ENCODE results near the gene MPLKIP. TPM values are rescaled to one million over a fixed set of nuclear protein-coding genes. Genes with fewer than 3 reads are reported as not detected.
"Not testable (repeated sequence)": the region's sequence is repeated elsewhere in the genome, so short reads cannot be mapped to it uniquely, and the experiment has no call there.

The MPLKIP gene
- 36.6 and 37.8 TPM in 2 replicates for total RNA-seq (2014; rRNA removed; shearing (Covaris generic))
- polyA plus RNA-seq (2015; cell fraction: cytosol; rRNA removed), result 113 and 146 TPM in 2 replicates
- 33.4 and 59.3 TPM in 2 replicates for polyA plus RNA-seq (2015; cell fraction: nucleus; rRNA removed)

- peak; percentile 89 for DNase-seq (ENCODE audit: low read depth, low spot score)
- in situ Hi-C loops (cut with HindIII; ENCODE audit: low pct_unique_long_range_greater_than_20kb, low sequenced_read_pairs), result no loop called here
Observed at GRCh38 chr7:40134428-40135316, at the start of gene MPLKIP, which contains the start of gene SUGCT. TSS of gene MPLKIP (minus strand) at chr7:40134622. CDS start at chr7:40134567, 55 bp downstream. TSS of gene SUGCT (plus strand) at chr7:40135005.

DNA sequence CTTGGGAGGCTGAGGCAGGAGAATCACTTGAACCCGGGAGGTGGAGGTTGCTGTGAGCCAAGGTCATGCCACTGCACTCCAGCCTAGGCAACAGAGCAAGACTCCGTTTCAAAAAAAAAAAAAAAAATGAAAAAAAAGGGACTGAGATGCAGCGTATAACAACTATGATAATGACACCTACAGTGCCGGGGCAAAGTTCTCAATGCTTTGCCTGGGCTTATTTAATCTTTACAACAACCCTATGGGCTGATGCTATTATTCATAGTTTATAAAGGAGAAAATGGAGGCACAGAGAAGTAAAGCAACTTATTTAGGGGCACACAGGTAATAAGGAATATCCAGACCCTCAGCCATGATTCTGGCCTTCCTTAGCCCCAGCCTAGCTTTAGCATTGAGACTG, 48.0 kb upstream of the MPLKIP start:
- DNase-seq (ENCODE audit: low read depth, low spot score), result no peak
- in situ Hi-C loops (cut with HindIII; ENCODE audit: low pct_unique_long_range_greater_than_20kb, low sequenced_read_pairs), result no loop called here

DNA sequence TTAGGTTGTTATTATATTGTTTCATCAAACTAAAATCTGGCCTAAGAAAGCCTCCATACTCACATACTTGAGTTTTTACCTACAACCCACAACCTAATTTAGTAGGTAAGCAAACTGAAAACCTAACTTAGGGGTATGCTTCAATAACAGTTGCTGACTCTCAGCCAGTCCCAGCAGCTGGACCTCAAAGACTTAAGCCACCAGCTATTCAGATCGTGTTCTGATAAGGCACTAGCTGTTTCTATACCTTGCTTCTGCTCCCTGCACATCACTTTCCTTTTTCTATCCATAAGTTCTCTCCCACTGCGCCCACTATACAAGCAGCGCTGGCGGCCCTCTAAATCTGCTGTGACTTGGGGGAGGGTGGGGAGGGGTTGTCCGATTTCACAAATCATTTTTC, 42.6 kb upstream of the MPLKIP start:
- no peak for DNase-seq (ENCODE audit: low read depth, low spot score)
- in situ Hi-C loops (cut with HindIII; ENCODE audit: low pct_unique_long_range_greater_than_20kb, low sequenced_read_pairs), result no loop called here

GRCh38 chr7:40175725-40176510, 41.5 kb upstream of the MPLKIP start:
- in situ Hi-C loops (cut with HindIII; ENCODE audit: low pct_unique_long_range_greater_than_20kb, low sequenced_read_pairs), result no loop called here
- no peak for DNase-seq (ENCODE audit: low read depth, low spot score)

GRCh38 chr7:40175256-40175655, 40.8 kb upstream of the MPLKIP start:
- DNase-seq (ENCODE audit: low read depth, low spot score); in situ Hi-C loops (cut with HindIII; ENCODE audit: low pct_unique_long_range_greater_than_20kb, low sequenced_read_pairs): not testable (repeated sequence)

DNA sequence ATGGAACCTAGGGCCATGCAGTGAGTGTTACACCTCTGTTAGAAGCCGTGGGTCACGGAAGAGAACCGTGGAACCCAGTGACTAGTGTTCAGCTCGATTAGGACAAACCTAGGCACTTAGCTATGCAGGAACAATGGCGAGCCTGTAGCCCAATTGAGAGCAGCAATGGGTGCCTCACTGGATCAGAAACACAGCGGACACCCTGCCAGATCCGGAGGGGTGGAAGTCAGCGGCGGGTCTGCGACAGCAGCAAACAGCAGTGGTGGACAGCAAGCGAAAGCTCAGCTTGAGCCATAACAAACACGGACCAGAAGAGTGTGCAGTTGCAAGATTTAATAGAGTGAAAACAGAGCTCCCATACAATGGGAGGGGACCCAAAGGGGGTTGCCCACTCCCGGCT, 38.7 kb upstream of the MPLKIP start:
- DNase-seq (ENCODE audit: low read depth, low spot score); in situ Hi-C loops (cut with HindIII; ENCODE audit: low pct_unique_long_range_greater_than_20kb, low sequenced_read_pairs): not testable (repeated sequence)

- in situ Hi-C loops (cut with HindIII; ENCODE audit: low pct_unique_long_range_greater_than_20kb, low sequenced_read_pairs); DNase-seq (ENCODE audit: low read depth, low spot score): not testable (repeated sequence)
Observed at GRCh38 chr7:40168266-40168665, 33.8 kb upstream of the MPLKIP start.

DNA sequence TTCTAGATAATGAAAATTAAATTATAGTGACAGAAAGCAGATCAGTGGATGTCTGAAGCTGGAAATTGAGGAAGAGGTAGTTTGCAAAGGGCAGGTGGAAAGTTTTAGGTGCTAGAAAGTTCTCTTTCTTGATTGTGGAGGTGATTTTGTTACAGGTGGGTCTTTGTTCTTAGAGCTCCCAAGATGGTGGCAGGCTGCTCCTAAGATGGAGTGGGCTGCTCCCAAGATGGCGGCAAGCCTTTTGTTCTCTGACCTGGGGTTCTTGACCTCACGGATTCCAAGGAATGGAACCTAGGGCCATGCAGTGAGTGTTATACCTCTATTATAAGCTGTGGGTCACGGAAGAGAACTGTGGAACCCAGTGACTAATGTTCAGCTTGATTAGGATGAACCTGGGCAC, 32.9 kb upstream of the MPLKIP start:
- DNase-seq (ENCODE audit: low read depth, low spot score), result no peak
- in situ Hi-C loops (cut with HindIII; ENCODE audit: low pct_unique_long_range_greater_than_20kb, low sequenced_read_pairs), result no loop called here

DNA sequence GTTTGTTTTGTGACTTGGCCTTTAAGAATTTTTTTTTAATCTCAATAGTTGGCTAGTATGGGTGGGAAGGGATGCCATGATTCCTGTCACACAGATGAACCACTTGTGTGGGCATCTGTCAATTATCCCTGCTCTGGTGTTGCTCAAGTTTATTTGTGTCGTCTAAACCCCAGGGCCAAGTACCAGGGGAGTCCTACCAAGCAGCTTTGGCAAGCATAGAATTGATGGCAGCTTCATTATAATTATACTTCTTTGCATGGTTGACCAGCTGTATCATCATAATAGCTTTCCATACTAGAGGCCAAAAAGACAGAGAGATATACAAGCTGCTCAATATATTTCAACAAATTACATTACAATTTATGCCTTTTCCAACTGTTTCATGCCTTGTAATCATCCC, 30.8 kb upstream of the MPLKIP start:
- no peak for DNase-seq (ENCODE audit: low read depth, low spot score)
- in situ Hi-C loops (cut with HindIII; ENCODE audit: low pct_unique_long_range_greater_than_20kb, low sequenced_read_pairs), result no loop called here

- in situ Hi-C loops (cut with HindIII; ENCODE audit: low pct_unique_long_range_greater_than_20kb, low sequenced_read_pairs), result no loop called here
- DNase-seq (ENCODE audit: low read depth, low spot score), result no peak
Observed at GRCh38 chr7:40162516-40162915, 28.1 kb upstream of the MPLKIP start.

GRCh38 chr7:40156988-40157387, 22.6 kb upstream of the MPLKIP start:
- DNase-seq (ENCODE audit: low read depth, low spot score), result no peak
- in situ Hi-C loops (cut with HindIII; ENCODE audit: low pct_unique_long_range_greater_than_20kb, low sequenced_read_pairs), result no loop called here

- in situ Hi-C loops (cut with HindIII; ENCODE audit: low pct_unique_long_range_greater_than_20kb, low sequenced_read_pairs), result no loop called here
Observed at GRCh38 chr7:40151504-40151903, 17.1 kb upstream of the MPLKIP start.

GRCh38 chr7:40148671-40149070, 14.2 kb upstream of the MPLKIP start:
- DNase-seq (ENCODE audit: low read depth, low spot score), result no peak
- in situ Hi-C loops (cut with HindIII; ENCODE audit: low pct_unique_long_range_greater_than_20kb, low sequenced_read_pairs), result no loop called here

More at GRCh38 chr7:40151504-40151903, 17.1 kb upstream of the MPLKIP start:
- no peak for DNase-seq (ENCODE audit: low read depth, low spot score)

GRCh38 chr7:40148247-40148580, 13.8 kb upstream of the MPLKIP start:
- DNase-seq (ENCODE audit: low read depth, low spot score); in situ Hi-C loops (cut with HindIII; ENCODE audit: low pct_unique_long_range_greater_than_20kb, low sequenced_read_pairs): not testable (repeated sequence)

- in situ Hi-C loops (cut with HindIII; ENCODE audit: low pct_unique_long_range_greater_than_20kb, low sequenced_read_pairs), result no loop called here
Observed at GRCh38 chr7:40147371-40148246, 13.2 kb upstream of the MPLKIP start.

DNA sequence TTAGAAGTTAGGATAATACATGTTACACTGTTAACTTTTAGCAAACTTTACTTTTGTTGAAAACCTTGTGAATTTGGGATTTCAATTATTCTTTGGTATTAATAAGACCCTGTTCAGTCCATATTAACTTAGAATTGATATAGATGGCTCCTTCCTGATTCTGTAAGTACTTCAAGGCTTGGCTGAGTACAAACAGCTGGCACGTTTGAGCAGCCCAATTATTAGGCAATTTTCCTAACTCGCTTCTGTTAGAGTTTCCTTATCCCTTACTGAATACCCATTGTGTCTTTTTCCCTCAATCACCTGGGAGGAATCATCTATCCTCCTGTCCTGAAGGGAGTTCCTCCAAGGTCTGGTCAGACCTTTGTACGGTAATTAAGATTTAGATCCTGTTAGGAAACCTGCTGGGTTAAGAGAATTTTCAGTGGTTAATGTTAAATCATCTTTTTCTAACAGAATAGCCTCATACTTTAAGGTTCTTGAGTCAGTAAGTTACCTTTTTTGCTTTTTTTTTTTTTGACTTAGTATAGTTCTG, 11.2 kb upstream of the MPLKIP start:
- in situ Hi-C loops (cut with HindIII; ENCODE audit: low pct_unique_long_range_greater_than_20kb, low sequenced_read_pairs); DNase-seq (ENCODE audit: low read depth, low spot score): not testable (repeated sequence)

More at GRCh38 chr7:40147371-40148246, 13.2 kb upstream of the MPLKIP start:
- no peak for DNase-seq (ENCODE audit: low read depth, low spot score)

DNA sequence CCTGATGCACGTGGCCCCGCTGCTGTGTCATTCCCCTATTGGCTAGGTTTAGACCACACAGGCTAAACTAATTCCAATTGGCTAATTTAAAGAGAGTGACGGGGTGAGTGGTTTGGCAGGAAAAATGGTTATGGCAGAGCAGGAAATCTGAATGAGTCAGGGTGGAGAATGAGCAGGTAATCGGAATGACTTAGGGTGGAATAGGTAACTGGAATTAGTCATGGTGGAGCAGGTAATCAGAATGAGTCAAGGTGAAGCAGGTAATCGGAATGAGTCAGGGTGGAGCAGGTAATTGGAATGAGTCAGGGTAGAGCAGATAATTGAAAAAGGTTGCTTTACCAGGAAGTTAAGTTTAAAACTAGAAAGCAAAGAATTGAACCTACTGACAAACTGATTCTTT, 7.5 kb upstream of the MPLKIP start:
- DNase-seq (ENCODE audit: low read depth, low spot score); in situ Hi-C loops (cut with HindIII; ENCODE audit: low pct_unique_long_range_greater_than_20kb, low sequenced_read_pairs): not testable (repeated sequence)

All from SK-MEL-5 (cell line).